ENCODE measurements around the gene COBLL1. TPM values are rescaled to one million over a fixed set of nuclear protein-coding genes. Genes with fewer than 3 reads are reported as not detected.
A peak's percentile ranks its signal among the peaks of the same experiment; 100 is the strongest.

Gene COBLL1
- total RNA-seq, 1 donor from 2014 or later, result 110 TPM

GRCh38 chr2:164816900-164817299 is 24.7 kb downstream of the COBLL1 start:
- no peaks in the 10 kb centered on the region for H3K27me3 Mint-ChIP-seq (ENCODE audit: low read depth)
- no peak overlapping the region for H3K27ac Mint-ChIP-seq
- H3K4me1 Mint-ChIP-seq, result peaks cover 18% of the 10 kb centered on the region
- no peaks in the 10 kb centered on the region for H3K36me3 Mint-ChIP-seq
- H3K4me3 Mint-ChIP-seq, result no peak overlapping the region
- DNase-seq (ENCODE audit: low spot score in 2 of 2, unreplicated experiment in 2 of 2), result no peak
- no peaks in the 10 kb centered on the region for H3K9me3 Mint-ChIP-seq
- TF ChIP-seq CTCF (IDR thresholded peaks at IDR 0.05; ENCODE audit: unreplicated experiment), result no peak

GRCh38 chr2:164816046-164816445 is 25.6 kb downstream of the COBLL1 start:
- Mint-ChIP-seq H3K27ac (no peak overlapping the region), H3K4me1 (peaks cover 16% of the 10 kb centered on the region), H3K27me3 (ENCODE audit: low read depth) (no peaks in the 10 kb centered on the region), H3K9me3 (no peaks in the 10 kb centered on the region), H3K36me3 (no peaks in the 10 kb centered on the region), H3K4me3 (no peak overlapping the region)
- no peak for TF ChIP-seq CTCF (IDR thresholded peaks at IDR 0.05; ENCODE audit: unreplicated experiment)
- no peak for DNase-seq (ENCODE audit: low spot score in 2 of 2, unreplicated experiment in 2 of 2)

- no peak overlapping the region for H3K27ac Mint-ChIP-seq
- DNase-seq (ENCODE audit: low spot score in 2 of 2, unreplicated experiment in 2 of 2), result no peak
- H3K9me3 Mint-ChIP-seq, result no peaks in the 10 kb centered on the region
- no peak overlapping the region for H3K4me3 Mint-ChIP-seq
- H3K36me3 Mint-ChIP-seq, result no peaks in the 10 kb centered on the region
- TF ChIP-seq CTCF (IDR thresholded peaks at IDR 0.05; ENCODE audit: unreplicated experiment), result no peak
- H3K27me3 Mint-ChIP-seq (ENCODE audit: low read depth), result no peaks in the 10 kb centered on the region
- H3K4me1 Mint-ChIP-seq, result peaks cover 19% of the 10 kb centered on the region
These were observed 26.4 kb downstream of the COBLL1 start for GRCh38 chr2:164815071-164815793.

GRCh38 chr2:164813535-164813934 is 28.1 kb downstream of the COBLL1 start:
- Mint-ChIP-seq H3K27me3 (ENCODE audit: low read depth) (no peaks in the 10 kb centered on the region), H3K36me3 (no peaks in the 10 kb centered on the region), H3K9me3 (no peaks in the 10 kb centered on the region), H3K4me1 (peaks cover 25% of the 10 kb centered on the region), H3K4me3 (no peak overlapping the region), H3K27ac (peak overlapping the region; percentile 16)
- no peak for TF ChIP-seq CTCF (IDR thresholded peaks at IDR 0.05; ENCODE audit: unreplicated experiment)
- no peak for DNase-seq (ENCODE audit: low spot score in 2 of 2, unreplicated experiment in 2 of 2)

GRCh38 chr2:164812378-164812777 is 29.2 kb downstream of the COBLL1 start:
- Mint-ChIP-seq H3K9me3 (no peaks in the 10 kb centered on the region), H3K36me3 (no peaks in the 10 kb centered on the region), H3K4me3 (no peak overlapping the region), H3K4me1 (peaks cover 31% of the 10 kb centered on the region), H3K27ac (no peak overlapping the region), H3K27me3 (ENCODE audit: low read depth) (no peaks in the 10 kb centered on the region)
- no peak for TF ChIP-seq CTCF (IDR thresholded peaks at IDR 0.05; ENCODE audit: unreplicated experiment)
- no peak for DNase-seq (ENCODE audit: low spot score in 2 of 2, unreplicated experiment in 2 of 2)
